GM10266 (cell line): ENCODE data around the gene ARHGAP8.

Experiments
- DNase-seq: peaks from one replicate; pipeline ENCODE4 v3.0.0; 2012; ENCODE audit errors: extremely low spot score
- CTCF ChIP-seq: IDR thresholded peaks from 2 replicates; pipeline ENCODE4 v1.5.1; 2012; ENCODE audit warnings: mild to moderate bottlenecking, low read depth; ENCODE audit not compliant: control insufficient read depth, insufficient read depth; ENCODE audit errors: missing control alignments

Gene ARHGAP8

GRCh38 chr22:44752285-44753188 lies at the start of gene ARHGAP8:
Gene ARHGAP8 (plus strand): TSS chr22:44752575. CDS start chr22:44786528, 33,953 bp downstream.
- TF ChIP-seq CTCF, result no peak
- no peak for DNase-seq

GRCh38 chr22:44703255-44703870 lies 49.0 kb upstream of the ARHGAP8 start:
- no peak for TF ChIP-seq CTCF
- no peak for DNase-seq

DNA sequence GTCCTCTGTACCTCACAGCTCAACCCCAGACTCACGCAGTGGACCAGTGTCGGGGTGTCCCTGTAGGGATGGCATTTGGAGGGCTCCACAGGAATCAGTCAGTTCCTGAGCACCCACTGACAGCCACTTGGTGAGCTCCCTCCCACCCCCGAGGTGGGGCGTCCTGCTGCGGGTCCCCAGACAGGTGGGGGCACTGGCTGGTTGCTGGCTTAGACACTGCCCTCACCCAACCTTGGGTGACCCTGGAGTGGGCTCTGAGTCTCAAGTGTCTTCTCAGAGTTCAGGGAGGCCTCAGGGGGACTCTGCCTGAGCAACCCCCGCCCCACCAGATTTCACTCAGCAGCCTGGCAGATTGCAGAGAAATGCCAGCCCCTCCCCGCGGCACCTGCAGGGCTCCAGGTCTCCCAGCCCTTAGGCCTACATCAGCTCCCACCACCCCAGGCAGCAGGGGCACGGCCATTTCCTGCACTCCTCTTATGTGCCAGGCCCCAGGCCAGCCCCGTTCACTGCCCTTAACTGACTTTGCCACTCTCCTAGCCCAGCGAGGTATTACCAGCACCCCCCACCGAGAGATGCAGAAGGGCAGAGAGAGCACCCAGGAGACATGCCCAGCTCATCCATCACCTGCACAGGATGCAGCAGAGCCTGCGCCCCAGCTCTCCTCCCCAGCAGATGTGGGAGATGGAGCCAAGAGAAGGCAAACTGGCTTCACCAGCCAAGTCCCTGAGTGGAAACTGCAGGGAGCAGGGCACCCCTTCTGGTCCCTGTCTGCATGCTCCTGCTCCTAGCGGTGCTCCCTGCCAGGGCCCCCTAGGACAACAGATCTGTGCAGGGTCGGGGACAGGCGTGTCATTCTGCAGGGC lies 48.0 kb upstream of the ARHGAP8 start:
- no peak for DNase-seq
- TF ChIP-seq CTCF, result no peak

GRCh38 chr22:44705022-44705297 lies 47.4 kb upstream of the ARHGAP8 start:
- DNase-seq, result no peak
- TF ChIP-seq CTCF, result no peak

- no peak for DNase-seq
Observed at GRCh38 chr22:44706488-44706887, 45.9 kb upstream of the ARHGAP8 start.

GRCh38 chr22:44707178-44707577 lies 45.2 kb upstream of the ARHGAP8 start:
- TF ChIP-seq CTCF, result no peak
- no peak for DNase-seq

More at GRCh38 chr22:44706488-44706887, 45.9 kb upstream of the ARHGAP8 start:
- no peak for TF ChIP-seq CTCF
